ENCODE data around the gene ZSCAN23.

DNA sequence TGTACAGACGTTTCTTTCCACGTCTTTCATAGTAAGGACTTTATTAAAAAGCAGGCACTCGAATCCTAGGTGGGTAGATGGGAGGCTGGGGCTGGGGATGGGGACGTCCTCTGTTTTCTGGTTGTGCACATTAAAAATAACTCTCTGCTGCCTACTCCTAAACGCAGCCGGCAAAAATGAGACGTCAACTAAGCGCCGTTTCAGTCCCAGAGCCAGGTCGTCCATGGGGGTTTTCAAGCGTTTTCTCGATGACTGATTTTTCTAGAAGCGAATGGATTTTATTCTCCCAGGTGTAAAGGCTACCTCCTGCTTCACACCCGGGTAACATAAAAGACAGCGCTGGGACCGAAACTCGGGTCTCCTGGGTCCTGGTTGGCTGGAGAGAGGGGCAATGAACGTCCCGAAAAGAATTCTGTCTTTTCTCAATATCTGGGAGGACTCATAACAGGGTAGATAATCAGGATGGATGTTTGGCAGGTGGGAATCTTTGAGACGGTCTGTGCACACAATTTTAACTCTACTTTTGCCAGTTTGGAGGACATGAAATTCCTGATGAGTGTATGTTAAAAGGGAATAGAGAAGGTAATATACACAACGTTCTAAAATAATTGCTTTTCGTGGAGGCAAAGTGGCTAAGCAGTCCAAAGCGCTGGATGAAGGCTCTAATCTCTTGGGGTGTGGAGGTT lies 47.1 kb upstream of the ZSCAN23 start:
- TF ChIP-seq, protein P1, sequence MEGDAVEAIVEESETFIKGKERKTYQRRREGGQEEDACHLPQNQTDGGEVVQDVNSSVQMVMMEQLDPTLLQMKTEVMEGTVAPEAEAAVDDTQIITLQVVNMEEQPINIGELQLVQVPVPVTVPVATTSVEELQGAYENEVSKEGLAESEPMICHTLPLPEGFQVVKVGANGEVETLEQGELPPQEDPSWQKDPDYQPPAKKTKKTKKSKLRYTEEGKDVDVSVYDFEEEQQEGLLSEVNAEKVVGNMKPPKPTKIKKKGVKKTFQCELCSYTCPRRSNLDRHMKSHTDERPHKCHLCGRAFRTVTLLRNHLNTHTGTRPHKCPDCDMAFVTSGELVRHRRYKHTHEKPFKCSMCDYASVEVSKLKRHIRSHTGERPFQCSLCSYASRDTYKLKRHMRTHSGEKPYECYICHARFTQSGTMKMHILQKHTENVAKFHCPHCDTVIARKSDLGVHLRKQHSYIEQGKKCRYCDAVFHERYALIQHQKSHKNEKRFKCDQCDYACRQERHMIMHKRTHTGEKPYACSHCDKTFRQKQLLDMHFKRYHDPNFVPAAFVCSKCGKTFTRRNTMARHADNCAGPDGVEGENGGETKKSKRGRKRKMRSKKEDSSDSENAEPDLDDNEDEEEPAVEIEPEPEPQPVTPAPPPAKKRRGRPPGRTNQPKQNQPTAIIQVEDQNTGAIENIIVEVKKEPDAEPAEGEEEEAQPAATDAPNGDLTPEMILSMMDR (IDR thresholded peaks at IDR 0.05): no peak
- TF ChIP-seq POLR2AphosphoS5 (IDR thresholded peaks at IDR 0.05): no peak
